Stimulated activated CD4-positive, alpha-beta T cell treated with anti-CD3 and anti-CD28 coated beads, Interleukin-1b, Interleukin-23, amount 100 ng/mL, for 48 hours (primary cell): ENCODE data around the gene STEAP2.
"Not testable (repeated sequence)": the region's sequence is repeated elsewhere in the genome, so short reads cannot be mapped to it uniquely, and the experiment has no call there.

Source experiments
- DNase-seq: peaks from one replicate; pipeline ENCODE4 v3.0.0-alpha.2; 2020

The STEAP2 gene

DNA sequence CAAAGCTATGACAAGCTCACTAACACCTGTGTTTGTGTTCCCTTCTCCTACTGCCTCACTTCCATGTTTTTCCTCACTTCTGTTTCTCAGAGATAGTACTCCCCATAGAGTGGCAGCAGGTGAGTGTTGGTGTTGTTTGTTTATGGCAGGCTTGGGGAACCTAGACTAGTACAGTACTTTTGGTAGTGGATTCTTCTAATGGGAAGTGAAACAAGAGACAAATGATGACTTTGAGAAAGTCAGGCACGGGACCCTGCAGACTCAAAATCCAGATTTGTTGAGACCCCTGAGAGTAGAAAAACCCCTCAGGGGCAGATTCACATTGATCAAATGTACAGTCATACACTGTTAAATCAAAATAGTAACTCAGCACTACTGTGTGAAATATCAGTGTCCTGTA is 27.0 kb downstream of the STEAP2 start:
- DNase-seq: no peak

DNA sequence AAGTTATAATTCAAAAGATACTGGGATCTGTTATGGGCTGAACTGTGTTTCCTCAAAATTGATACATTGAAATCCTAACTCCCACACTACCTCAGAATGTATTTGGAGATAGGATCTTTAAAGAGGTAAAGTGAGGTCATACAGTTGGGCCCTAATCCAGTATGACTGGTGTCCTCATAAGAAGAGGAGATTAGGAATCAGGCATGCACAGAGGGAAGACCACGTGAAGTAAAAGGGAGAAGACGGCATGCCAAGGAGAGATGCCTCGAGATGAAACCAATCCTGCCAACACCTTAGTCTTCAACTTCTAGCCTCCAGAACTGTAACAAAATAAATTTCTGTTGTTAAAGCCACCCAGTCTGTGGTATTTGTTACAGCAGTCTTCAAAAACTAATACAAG is 27.5 kb downstream of the STEAP2 start:
- no peak for DNase-seq

DNA sequence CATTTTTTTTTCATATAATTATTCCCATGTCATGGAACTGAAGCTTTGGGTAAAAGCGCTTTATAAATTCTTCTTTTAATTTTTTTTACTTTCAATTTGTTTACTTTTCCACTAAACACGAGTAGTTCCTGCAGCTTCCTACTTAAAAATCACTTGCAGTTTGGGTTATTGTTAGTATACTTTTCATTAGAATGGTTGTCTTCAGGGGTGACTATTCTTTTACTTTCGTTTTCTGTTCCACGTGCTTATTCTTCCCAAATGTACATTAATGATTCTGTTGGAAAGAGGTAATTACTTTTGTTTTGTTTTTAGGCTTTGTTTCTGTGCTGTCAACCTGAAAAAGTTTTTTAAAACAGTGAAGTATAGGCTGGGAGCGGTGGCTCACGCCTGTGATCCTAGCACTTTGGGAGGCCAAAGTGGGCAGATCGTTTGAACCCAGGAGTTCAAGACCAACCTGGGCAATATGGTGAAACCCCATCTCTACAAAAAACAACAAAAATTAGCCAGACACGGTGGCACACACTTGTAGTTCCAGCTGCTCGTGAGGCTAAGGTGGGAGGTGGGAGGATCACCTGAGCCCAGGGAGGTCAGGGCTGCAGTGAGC is 28.2 kb downstream of the STEAP2 start:
- DNase-seq: no peak

DNA sequence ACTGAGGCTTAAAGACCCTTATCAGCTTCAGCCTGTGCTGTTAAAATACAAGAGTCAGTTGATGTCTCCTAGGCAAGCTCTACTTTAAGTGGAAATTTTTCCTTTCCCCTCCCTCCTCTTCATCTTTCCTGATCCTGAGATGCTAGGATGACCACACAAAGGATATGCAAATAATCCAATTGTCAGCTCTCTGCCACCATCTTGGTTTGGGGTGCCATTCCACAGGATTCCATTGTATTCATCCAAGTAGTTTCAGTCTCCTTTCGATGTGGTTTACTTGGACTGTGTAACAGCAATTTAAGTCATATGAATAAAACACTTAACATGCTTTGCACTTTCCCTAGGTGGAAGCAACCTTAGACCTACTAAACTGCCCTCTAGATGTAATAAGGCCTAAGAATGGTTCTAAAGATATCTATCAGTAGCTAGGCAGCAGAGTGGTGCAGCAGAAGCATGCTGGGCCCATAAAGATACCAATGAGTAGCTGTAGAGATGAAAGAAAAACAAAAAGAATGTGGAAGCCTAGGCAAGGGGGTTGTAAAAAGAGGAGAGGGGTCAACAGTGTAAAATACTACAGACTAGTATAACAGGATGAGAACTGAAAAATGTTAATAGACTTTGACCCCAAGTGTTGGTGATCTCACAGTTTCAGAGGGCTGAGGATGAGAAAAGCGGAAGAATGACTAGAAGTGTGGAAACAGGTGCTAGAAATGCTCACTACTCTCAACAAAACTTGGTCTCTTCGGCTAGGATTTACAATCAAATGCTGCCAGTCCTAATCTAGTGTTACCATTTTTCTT is 31.0 kb downstream of the STEAP2 start:
- DNase-seq: no peak

DNA sequence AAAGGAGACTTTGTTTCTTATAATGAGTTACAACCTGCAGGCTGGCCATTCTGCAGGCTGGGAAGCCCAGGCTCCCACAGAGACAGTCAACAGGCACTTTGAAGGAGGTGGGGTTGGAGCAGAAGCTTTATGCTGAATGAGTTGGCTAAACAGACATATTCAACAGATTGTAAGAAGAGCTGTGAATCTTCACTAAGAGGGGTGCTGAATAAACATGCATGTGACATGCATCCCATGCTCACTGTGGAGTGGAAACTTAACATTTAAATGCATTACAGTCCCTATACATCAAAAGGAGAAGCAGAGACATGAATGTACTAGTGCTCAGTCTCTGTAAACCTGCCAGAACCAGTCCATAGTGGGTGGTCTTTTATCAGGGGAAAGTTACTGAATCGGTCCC is 32.0 kb downstream of the STEAP2 start:
- DNase-seq: no peak

DNA sequence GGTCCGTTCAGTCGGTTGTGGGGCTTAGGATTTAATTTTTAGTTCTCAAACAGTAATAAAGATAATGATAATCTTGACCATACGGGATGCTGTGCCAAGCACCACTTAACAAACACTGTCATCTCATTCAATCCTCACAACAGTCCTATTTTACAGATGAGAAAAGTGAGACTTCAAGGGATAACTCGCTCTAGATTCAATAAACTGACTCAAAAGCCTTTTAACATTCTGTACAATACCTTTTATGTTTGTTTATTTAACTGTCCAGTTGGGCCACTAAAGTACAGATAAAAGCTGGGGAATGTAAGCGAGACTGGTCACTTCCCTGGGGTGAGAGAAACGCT is 33.0 kb downstream of the STEAP2 start:
- DNase-seq: no peak

DNA sequence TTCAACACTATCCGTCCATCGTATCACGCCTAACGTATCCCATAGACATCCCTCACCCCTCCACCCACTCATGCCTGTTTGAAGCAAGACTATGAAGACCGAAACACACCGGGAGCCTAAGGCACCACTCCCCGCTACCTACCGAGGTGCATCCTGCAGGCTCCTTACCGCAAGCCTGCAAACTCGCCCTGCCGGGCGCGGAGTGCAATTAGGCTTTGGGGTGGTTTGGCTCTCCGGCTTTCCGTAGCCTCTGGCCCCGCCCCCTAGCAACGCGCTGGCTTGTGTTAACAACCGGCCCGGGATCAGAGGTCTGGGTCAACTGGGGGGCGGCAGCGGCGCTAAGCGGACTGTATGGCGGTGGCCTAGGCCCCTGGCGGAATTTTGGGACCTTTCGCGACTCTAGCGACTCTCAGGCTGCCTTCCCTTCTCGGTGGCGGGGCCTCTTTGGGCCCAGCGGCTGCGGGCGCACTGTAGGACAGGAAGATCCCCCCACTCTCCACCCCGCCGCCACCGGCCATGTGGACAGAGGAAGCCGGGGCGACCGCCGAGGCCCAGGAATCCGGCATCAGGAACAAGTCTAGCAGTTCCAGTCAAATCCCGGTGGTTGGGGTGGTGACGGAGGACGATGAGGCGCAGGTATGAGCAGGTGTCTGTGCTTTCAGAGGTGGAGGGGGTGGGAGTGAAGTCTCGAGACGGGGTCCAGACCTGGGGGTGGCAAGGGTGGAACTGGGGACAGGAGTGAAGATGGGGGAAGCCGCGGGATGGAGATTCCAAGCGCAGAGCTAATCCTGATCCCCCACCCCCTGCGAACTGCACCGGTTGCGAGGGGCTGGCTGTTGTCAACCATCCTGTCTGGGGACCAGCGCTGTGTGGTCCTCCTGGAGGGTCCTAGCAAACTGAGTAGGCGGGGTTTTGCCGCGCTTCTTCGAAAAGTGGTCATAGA is 33.6 kb downstream of the STEAP2 start, which contains the start of gene CFAP69:
Gene CFAP69 (plus strand): TSS at position 266 of the 943 bp plus-strand sequence. CDS start 251 bp downstream, at position 517.
- DNase-seq: peak; percentile 86

DNA sequence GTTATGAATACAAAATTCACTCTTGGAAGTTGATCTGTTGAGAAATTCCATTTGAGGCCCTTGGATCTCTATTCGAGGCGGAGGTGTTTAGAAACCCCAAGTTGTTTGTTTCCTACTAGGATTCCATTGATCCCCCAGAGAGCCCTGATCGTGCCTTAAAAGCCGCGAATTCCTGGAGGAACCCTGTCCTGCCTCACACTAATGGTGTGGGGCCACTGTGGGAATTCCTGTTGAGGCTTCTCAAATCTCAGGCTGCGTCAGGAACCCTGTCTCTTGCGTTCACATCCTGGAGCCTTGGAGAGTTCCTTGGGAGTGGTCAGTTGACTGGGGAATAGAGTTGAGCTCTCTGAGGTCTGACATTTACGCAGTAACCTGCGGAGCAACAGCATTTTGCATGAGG is 34.6 kb downstream of the STEAP2 start:
- DNase-seq: no peak

DNA sequence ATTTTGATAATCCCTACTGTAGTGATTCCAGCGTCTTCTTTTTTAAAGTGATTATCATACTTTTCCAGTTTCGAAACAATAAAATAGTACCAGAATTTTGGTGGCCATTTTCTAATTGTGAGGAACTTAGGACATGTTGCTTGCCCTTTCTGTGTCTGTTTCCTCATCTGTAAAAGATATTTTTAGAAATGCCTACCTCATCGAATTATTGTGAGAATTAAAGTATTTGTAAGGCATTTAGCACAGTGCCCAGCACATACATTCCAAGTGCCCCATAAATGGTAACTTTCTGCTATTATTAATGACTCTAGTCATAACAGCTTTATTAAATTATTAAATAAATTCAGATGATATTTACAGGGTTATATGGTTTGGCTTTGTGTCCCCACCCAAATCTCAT is 37.2 kb downstream of the STEAP2 start:
- no peak for DNase-seq

DNA sequence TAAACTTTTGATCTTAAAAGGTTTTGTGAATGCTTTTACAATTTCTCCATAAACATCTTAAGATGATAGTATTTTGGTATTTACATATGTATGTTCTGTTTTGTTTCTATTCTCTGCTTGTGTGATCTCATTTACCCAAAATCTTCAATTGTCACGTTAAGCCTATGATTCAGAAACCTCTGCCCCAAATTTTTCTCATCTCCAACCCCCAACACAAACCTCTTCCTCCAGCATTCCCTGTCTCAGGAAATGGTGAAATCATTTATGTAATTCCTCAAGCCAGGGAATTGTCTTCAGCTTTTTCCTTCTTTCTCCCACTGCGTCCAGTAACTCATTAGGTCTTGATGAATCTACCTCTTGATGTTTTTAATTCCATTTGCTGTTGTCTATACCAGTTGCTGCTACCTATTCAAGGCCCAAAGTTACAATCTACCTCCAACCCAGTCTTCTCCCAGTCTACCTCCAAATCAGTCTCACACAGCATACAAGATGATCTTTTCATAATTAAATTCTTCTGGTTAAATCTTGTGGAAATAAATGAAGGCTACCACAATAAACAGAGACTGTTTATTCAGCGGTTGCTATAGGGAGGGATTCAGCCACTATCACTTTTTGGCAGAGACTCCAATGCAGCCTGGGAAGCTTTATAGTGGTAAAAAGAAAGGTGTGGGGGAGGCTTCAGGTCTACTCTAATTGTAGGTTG is 39.2 kb downstream of the STEAP2 start:
- no peak for DNase-seq

DNA sequence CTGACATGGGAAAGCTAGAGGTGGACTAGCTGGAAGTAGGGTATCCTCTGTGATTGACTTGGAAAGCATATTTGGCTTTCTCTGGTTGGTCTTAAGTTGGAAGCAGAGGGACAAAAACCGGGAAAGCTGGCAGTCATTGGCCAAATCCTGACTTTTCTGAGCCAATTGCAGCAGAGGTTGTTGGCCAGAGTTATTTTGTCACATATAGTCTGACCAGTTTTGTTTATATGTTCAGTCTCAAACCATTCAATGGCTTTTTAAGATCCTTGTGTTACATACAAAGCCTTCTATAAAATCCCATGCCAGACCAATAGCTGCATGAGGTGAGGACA is 39.7 kb downstream of the STEAP2 start:
- DNase-seq: no peak

DNA sequence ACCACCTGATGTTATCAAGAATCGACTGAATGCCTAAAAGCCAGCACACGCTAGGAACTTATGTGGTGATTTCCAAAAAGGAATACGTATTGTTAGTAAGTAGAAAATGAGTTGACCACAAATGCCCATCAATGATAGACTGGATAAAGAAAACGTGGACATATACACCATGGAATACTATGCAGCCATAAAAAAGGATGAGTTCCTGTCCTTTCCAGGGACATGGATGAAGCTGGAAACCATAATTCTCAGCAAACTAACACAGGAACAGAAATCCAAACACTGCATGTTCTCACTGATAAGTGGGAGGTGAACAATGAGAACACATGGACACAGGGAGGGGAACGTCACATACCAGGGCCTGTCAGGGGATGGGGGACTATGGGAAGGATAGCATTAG is 44.5 kb downstream of the STEAP2 start:
- not testable (repeated sequence) for DNase-seq

DNA sequence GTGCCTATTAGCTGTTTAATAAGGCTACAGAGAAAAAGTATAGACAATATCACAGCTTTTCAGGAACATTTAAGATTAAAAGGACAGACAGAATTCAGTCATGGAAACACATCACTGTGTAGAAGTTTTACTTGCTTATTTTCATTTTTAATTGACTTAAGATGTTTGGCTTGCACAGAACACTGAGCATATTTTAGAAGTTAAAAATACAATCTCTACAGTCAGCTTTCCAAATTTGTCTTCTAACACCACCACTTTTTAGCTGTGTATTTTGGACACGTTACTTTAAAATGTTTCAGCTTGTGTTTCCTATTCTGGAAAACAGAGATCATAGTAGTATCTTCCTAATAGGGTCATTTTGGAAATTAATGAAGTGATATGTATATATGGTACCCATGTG is 45.2 kb downstream of the STEAP2 start:
- DNase-seq: no peak

DNA sequence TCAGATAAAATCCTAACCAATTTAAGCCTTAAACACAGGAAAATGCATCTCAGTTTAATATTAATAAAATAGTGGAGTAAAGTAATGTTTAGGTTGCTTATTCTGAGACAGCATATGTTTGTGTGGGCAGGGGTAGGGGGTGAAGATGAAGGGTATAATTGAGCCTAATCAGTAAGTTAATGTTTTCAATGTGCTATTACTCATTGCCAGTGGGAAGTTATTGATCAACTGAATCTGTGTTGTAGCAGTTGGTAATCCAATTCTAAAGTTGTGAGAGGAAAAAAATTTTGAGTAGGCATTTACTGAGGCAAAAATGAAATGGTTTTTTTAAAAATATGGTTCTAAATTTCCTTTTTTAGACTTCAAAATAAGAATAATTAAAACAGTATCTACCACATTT is 49.9 kb downstream of the STEAP2 start:
- no peak for DNase-seq

DNA sequence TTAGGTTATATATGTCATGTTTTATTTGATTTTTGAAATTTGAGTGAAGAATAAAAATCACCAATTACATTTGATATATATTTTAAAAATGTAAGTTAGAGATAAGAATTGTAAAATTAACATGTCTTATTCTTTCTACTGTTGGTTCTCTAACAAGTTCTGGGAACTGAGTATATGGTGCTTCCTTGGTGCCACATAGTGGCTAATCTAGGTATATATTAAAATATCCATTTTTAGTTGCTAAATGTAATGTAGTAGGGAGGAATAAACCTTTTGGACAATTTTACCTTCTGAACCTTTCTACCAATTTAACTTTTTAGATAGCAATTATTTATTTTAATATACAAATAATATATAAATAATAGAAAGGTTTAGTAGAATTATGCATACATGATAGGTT is 50.9 kb downstream of the STEAP2 start:
- DNase-seq: no peak

DNA sequence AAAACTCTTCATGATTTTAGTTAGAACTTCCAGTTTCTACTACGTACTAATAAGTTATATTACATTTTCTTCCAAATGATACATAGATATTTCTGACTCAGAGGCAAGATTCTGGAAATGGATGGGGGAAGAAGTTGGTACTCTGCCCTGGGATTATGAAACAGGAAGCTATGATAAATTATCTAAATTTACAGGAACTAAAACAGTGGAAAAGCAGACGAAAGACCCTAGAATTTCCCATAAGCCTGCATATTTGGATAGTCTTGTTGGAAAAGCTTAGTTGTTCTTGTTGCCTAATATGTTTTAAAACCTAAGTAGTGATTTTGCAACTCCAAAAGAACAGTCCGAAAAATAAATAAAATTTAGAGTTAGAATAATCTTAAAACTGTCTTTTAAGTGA is 55.3 kb downstream of the STEAP2 start:
- DNase-seq: no peak

DNA sequence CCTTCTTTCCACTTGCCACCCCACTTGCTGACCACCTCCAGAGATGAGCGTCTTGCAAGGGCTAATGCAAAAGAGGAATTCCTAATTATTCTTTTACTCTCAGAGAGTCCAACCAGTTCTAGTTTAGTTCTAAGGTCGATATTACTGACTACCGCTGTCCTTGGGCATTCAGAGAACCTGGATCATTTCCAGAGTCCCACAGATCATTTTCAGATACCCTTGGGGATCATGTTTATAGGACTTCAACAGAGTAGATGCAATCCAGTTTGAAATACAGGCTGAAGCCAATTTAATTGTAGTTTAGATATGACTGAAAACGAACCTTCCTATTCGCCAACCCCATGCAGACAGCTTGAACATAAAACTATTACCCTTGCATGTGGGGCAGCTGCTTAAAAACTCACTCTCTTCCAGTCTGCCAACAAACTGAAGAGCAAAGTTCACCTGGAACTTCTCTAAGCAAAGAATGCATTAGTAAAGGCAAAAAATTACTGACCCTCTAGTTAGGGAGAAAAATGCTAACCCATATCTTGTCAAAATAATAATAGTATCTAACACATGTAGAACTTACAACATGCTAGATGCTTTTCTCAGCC is 55.8 kb downstream of the STEAP2 start:
- no peak for DNase-seq

DNA sequence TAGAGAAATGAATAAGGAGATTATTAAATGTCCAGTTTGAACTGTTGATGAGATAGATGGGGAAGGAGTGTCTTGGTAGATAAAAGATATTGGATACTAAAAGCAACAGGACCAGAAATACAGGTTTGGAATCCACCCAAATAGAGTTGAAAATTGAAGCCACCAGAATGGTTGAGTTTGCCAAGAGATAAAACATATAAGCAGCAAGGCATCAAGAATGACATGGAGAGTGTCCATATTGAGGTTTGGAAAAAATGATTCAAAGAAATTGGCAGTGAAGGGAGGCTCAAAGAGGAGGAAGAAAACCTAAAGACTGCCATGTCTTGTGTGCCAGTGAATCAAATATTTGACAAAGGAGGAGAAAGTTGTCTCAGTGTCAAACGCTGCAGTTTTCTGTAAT is 57.6 kb downstream of the STEAP2 start:
- DNase-seq: no peak

DNA sequence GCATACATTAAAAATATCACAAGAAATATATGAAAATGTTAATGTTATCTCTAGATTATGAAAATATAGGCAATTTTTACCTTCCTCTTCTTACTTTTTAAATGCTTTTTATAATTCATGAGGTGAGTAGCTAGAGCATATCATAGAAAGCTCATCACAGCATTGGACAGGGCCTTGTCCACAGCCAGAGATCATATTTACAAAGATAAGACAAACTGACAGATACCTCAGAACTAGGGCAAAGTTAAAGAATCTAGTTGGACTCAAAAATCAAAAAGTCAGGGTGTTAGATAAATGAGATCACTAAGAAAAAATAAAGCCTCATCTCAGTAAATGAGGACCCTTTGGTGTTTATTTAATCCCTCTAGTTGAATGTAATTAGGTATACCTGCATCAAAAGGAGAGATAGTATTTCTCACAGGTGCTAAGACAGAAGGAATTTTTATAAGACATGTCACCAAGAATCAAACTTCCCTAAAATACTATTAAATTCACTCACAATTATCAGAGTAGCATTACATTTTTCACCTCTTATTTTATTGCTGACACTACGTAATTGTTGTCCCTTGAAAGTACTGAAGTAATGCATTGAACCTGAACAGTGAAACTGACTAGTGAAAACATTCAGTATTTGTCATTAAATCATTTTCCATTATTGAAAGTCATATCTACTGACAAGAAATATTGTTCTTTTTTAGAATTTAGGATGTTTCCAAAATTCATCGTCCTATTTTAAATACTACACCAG is 59.1 kb downstream of the STEAP2 start:
- no peak for DNase-seq

DNA sequence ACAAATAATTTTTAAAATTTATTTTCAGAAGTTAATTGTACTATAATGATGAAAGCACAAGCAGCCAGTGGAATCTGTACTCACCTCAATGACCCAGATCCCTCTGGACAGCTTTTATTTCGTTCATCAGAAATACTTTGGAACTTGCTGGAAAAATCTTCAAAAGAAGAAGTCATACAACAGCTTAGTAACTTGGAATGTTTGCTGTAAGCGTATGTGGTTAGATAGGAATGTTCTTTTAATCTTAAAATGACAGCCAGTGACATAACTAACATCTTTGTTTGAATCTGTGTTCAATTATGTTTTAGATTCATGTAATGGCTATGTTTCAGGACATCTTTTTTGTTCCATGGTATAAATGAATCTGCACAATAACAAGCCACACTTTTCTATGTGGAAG is 60.2 kb downstream of the STEAP2 start:
- no peak for DNase-seq

DNA sequence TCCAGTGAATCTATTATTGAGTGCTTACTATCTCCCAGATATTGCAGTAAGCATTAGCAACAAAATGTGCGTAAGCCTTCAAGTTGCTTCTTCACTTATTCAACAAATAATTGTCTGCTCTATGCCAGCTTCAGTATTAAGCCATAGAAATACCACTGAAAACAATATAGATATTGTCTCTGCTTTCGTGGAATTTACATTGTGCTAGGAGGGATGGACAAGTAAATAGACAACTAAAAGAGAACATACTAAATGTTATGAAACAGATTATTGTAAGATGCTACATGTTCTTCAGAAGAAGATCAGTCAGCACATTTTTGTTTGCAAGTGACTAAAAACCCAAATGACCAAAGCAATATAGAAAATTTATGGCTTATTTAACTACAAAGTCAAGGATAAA is 60.7 kb downstream of the STEAP2 start:
- DNase-seq: no peak

DNA sequence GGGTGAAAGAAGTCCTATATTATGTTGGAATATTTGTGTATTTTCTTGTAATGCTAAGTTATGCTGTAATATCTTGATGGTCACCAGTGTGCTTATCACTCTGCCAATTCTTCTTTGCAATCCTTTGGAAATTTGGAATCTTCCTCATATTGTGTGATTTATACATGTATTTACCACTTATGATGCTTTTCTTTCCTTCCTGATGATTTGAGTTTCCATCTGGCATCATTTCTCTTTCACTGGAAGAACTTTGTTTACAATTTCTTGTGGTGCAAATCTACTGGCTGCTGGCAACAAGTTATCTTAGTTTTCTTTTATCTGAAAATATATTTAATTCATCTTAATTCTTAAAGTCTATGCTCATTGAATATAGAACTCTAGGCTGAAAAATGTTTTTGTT is 62.6 kb downstream of the STEAP2 start:
- no peak for DNase-seq
